NT2/D1 (cell line): ENCODE data around the gene CTNNA2.
A peak's percentile ranks its signal among the peaks of the same experiment; 100 is the strongest.

Source experiments
- DNase-seq: peaks from one replicate; pipeline ENCODE4 v3.0.0-alpha.2; 2011; ENCODE audit warnings: low read depth, low spot score
- H3K27me3 ChIP-seq: 2 replicates; pipeline ENCODE4 v1.6.0; 2011; ENCODE audit warnings: mild to moderate bottlenecking; ENCODE audit not compliant: insufficient read length, insufficient read depth
- H3K36me3 ChIP-seq: 2 replicates; pipeline ENCODE4 v1.6.1; 2011; ENCODE audit warnings: mild to moderate bottlenecking, low read length, mixed read lengths; ENCODE audit not compliant: insufficient read depth, insufficient read length
- H3K4me1 ChIP-seq: 2 replicates; pipeline ENCODE4 v1.5.1; 2011; ENCODE audit not compliant: insufficient read depth, insufficient read length
- H3K4me3 ChIP-seq: 2 replicates; pipeline ENCODE4 v1.5.1; 2011; ENCODE audit warnings: low read depth; ENCODE audit not compliant: insufficient read length
- H3K9ac ChIP-seq: 2 replicates; pipeline ENCODE4 v1.6.0; 2011; ENCODE audit warnings: low read depth; ENCODE audit not compliant: insufficient read length
- H3K9me3 ChIP-seq: 2 replicates; pipeline ENCODE4 v1.5.1; 2011; ENCODE audit warnings: mild to moderate bottlenecking, low read length; ENCODE audit not compliant: insufficient read depth
- SUZ12 ChIP-seq: IDR thresholded peaks from 2 replicates; pipeline ENCODE4 v1.6.1; 2011; ENCODE audit not compliant: insufficient read length, insufficient read depth; ENCODE audit errors: extremely low read depth
- YY1 ChIP-seq: IDR thresholded peaks from 2 replicates; pipeline ENCODE4 v1.6.1; 2011; ENCODE audit not compliant: insufficient read length, insufficient read depth
- ZNF274 ChIP-seq: IDR thresholded peaks from 2 replicates; pipeline ENCODE4 v1.6.1; 2011; ENCODE audit warnings: mild to moderate bottlenecking, low read depth, low read length

Gene CTNNA2

GRCh38 chr2:79630060-79630459 lies 117.2 kb downstream of the CTNNA2 start:
- H3K27me3 ChIP-seq = no peaks in the 10 kb centered on the region
- H3K9me3 ChIP-seq = no peaks in the 10 kb centered on the region
- no peak overlapping the region for H3K4me3 ChIP-seq

DNA sequence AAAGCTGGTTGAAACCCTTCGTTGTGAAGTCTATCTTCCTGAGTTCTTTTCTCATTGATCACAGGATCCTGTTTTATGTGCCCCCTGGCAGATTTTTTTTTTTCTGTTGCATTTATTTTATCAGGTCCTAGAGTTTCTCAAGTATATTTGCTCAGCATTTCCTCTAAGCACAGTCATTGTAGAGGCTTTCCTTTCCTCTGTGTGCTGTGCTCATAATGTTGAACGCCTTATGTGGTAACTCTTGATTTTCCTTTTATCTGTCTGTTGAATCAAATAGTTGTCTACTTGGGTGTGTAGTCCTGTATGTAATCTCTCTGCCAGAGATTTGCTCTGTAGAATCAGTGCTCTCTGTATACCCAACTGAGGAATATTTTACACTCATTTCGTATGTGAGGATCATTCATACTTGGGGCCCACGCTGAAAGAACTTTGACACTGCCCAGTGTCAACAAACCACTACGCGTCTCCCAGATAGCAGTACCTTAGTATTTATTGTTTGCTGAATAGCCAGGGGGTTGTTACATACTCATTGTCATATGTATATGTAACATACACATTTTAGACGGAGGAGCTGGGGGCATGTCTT lies 118.2 kb downstream of the CTNNA2 start:
- Histone ChIP-seq H3K9ac (no peak overlapping the region), H3K36me3 (no peaks in the 10 kb centered on the region), H3K9me3 (no peaks in the 10 kb centered on the region), H3K27me3 (no peaks in the 10 kb centered on the region), H3K4me3 (no peak overlapping the region), H3K4me1 (no peaks in the 10 kb centered on the region)
- DNase-seq = no peak
- no peak for TF ChIP-seq YY1
- no peak for TF ChIP-seq SUZ12
- TF ChIP-seq ZNF274 = no peak

More at GRCh38 chr2:79630060-79630459, 117.2 kb downstream of the CTNNA2 start:
- Histone ChIP-seq H3K36me3 (no peaks in the 10 kb centered on the region), H3K9ac (no peak overlapping the region), H3K4me1 (no peaks in the 10 kb centered on the region)
- TF ChIP-seq ZNF274 (no peak), YY1 (no peak), SUZ12 (no peak)
- DNase-seq = no peak

GRCh38 chr2:79638410-79638809 lies 125.6 kb downstream of the CTNNA2 start:
- DNase-seq = no peak
- Histone ChIP-seq H3K4me3 (no peak overlapping the region), H3K36me3 (no peaks in the 10 kb centered on the region), H3K27me3 (no peaks in the 10 kb centered on the region), H3K9ac (no peak overlapping the region), H3K9me3 (no peaks in the 10 kb centered on the region), H3K4me1 (no peaks in the 10 kb centered on the region)
- TF ChIP-seq YY1 (no peak), SUZ12 (no peak), ZNF274 (no peak)

DNA sequence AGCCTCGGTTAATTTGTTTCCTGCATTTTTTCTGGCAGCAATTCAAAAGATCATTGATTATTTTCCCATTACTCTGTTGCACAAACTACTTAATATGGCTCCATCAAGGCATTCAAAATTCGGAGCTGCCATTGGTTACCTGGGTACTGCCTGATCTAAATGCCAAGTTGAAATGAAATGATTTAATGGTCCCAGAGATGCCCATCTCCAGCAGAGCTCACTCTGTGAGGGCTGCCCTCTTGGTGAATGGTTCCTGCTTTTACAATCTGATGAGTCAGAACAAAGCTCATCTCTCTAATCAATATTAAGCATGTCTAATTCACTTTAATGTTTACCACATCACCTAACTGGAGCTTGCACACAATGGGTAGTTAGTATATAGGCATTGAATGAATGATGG lies 126.1 kb downstream of the CTNNA2 start:
- Histone ChIP-seq H3K4me3 (no peak overlapping the region), H3K9ac (no peak overlapping the region), H3K9me3 (no peaks in the 10 kb centered on the region), H3K4me1 (no peaks in the 10 kb centered on the region), H3K27me3 (no peaks in the 10 kb centered on the region), H3K36me3 (no peaks in the 10 kb centered on the region)
- TF ChIP-seq YY1 (no peak), SUZ12 (no peak), ZNF274 (no peak)
- no peak for DNase-seq

- no peak overlapping the region for H3K4me3 ChIP-seq
- H3K9ac ChIP-seq = no peak overlapping the region
- no peaks in the 10 kb centered on the region for H3K9me3 ChIP-seq
- no peaks in the 10 kb centered on the region for H3K27me3 ChIP-seq
- TF ChIP-seq ZNF274 = no peak
- TF ChIP-seq YY1 = no peak
- TF ChIP-seq SUZ12 = no peak
- H3K4me1 ChIP-seq = no peaks in the 10 kb centered on the region
- H3K36me3 ChIP-seq = no peaks in the 10 kb centered on the region
- peak; percentile 57 for DNase-seq
Observed at GRCh38 chr2:79640001-79640400, 127.2 kb downstream of the CTNNA2 start.

- Histone ChIP-seq H3K4me3 (no peak overlapping the region), H3K9ac (no peak overlapping the region), H3K9me3 (no peaks in the 10 kb centered on the region), H3K4me1 (no peaks in the 10 kb centered on the region), H3K27me3 (no peaks in the 10 kb centered on the region), H3K36me3 (no peaks in the 10 kb centered on the region)
- no peak for DNase-seq
- TF ChIP-seq YY1 (no peak), SUZ12 (no peak), ZNF274 (no peak)
Observed at GRCh38 chr2:79649531-79649930, 136.7 kb downstream of the CTNNA2 start.

DNA sequence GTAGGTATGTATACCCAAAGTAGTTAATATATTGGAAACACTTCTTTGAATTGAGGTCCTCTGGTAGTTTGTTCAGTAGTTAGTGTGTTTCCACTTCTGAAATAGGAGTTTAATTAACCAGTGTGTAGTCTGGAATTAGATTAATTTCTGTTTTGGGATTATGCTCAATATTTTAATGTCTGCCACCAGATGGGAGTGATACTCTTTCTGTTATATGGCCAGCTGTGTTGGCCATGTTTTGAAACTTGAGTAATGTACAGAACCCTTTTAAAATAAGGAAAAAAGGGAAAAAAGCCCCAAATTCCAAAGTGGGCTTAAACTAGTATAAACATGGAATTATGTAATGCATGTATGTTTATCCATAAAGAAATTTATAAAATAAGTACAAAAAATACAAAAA lies 147.7 kb downstream of the CTNNA2 start:
- TF ChIP-seq ZNF274 (no peak), YY1 (no peak), SUZ12 (no peak)
- Histone ChIP-seq H3K4me1 (no peaks in the 10 kb centered on the region), H3K4me3 (no peak overlapping the region), H3K36me3 (no peaks in the 10 kb centered on the region), H3K27me3 (no peaks in the 10 kb centered on the region), H3K9ac (no peak overlapping the region), H3K9me3 (no peaks in the 10 kb centered on the region)
- DNase-seq = no peak

DNA sequence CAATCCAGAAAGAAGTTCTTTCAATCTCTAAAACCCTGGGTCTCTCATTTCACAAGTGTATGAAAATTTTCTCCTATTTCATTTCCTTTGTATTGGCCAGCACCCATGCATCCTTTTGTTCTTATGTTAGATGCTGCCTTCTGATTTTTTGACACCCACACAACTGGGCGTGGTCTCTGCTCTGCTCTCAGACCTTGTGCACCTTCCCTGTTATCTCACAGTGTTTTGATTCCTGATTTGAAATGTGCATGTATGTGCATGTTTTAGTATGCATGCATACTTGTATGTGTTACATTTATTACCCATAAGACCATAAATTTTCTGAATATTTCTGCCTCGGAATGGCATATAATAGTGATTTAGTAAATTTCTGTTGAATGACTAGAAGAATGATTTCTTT lies 152.2 kb downstream of the CTNNA2 start:
- TF ChIP-seq YY1 (no peak), ZNF274 (no peak), SUZ12 (no peak)
- no peaks in the 10 kb centered on the region; the same call in 1 of the 2 replicates for H3K9me3 ChIP-seq

More for the DNA sequence above, 152.2 kb downstream of the CTNNA2 start:
- Histone ChIP-seq H3K9ac (no peak overlapping the region), H3K27me3 (no peaks in the 10 kb centered on the region), H3K4me3 (no peak overlapping the region), H3K4me1 (no peaks in the 10 kb centered on the region), H3K36me3 (no peaks in the 10 kb centered on the region)
- no peak for DNase-seq
